CD1c-positive myeloid dendritic cell (primary cell): ENCODE measurements around the gene ASCL5.
"Not testable (repeated sequence)": the region's sequence is repeated elsewhere in the genome, so short reads cannot be mapped to it uniquely, and the experiment has no call there.

Experiments
- DNase-seq: peaks from one replicate; pipeline ENCODE4 v3.0.0-alpha.2; 2016; ENCODE audit errors: extremely low spot score

ASCL5 gene, protein sequence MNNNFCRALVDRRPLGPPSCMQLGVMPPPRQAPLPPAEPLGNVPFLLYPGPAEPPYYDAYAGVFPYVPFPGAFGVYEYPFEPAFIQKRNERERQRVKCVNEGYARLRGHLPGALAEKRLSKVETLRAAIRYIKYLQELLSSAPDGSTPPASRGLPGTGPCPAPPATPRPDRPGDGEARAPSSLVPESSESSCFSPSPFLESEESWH

DNA sequence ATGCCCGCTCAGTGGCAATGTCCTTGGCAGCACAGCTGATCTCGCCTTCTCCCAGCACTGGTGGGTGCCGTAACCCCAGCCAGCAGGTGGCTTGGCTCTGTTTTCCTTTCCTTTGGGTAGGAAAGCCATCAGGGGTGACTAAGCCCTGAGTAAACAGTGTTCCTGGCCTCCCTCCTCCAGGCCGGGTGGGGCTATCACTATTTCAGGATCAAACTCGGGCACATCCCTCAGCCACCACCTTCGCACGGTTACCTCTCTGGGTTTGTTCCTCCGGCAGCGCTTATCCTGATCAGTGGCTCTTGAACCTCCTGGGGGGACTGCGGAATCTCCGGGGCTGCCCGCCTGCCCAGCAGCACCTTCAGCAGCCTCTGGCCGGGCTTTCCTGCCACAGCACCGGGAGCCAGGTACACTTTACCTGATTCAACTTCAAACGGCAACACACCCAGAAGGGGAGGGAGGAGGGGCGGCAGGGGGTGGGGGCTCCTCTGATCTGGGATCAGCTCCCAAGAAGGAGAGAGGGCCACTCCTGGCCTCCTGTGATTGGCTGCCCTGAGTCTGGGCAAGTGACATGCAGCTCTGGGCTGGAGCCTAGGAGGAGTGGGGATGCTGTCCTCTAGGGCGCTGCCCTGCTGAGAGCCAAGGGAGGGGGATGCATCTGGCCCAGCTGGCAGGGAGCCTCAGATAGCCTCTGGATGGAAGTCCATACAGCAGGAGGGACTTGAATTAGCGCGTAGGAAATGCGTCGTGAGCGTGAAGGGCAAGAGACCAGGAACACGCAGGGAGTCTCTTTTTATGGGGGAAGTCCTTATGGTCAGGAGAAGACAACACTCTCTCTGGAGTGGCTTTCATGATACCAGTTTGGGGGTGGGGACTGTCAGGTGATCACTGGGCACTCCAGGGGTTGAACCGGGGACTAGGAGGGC is at the start of gene ASCL5:
Gene ASCL5 (minus strand): TSS at position 353 of the 923 bp plus-strand sequence. CDS start 11,812 bp downstream, outside the sequence.
- DNase-seq: no peak

DNA sequence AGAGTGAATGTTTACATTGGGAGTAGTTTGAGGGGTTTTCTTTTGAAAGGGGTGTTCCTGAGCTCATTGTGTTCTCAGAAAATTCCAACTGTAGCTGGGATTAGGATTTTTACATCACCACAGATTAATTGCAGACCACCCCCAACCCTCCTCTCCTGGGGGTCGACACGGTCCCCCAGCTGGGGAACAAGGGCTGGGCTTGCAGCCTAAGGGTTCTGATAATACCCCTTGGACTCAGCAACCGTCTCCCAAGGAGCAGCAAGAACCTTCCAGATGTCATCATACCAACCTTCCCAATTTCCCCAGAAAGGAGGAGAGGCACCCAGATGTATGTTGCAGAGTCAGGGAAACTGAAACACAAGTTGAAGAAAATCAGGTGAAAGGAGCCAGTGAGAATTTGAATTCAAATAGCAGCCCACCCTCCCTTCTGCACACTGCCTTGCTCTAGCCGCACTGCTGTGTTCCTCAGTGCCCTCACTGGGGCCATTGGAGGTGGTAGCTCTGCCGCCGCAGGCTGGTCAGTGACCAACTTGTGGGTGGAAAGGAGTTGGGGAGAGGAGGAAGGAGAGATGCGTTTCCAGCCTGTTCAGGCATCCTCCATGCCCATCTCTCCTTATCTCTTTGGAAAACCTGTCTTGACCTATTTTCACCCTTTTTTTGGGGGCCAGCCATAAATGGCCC is 49.0 kb upstream of the ASCL5 start:
- no peak for DNase-seq

DNA sequence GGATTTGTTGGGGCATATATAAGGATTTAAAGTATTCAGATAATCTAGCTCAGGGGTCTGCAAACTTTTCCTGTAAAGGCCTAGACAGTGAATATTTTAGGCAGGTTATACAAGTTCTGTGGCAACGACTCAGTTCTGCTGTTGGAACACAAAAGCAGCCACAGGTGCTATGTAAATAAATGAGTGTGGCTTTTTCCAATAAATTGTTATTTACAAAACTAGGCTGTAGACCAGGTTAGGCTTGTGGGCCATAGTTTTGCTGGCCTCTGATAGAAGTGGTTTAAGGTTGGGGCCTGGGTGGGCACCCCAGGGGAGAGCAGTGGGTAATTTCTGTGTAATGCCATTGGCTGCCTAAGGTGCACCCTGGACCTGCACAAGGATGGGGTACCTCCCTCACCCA is 46.8 kb upstream of the ASCL5 start:
- no peak for DNase-seq

DNA sequence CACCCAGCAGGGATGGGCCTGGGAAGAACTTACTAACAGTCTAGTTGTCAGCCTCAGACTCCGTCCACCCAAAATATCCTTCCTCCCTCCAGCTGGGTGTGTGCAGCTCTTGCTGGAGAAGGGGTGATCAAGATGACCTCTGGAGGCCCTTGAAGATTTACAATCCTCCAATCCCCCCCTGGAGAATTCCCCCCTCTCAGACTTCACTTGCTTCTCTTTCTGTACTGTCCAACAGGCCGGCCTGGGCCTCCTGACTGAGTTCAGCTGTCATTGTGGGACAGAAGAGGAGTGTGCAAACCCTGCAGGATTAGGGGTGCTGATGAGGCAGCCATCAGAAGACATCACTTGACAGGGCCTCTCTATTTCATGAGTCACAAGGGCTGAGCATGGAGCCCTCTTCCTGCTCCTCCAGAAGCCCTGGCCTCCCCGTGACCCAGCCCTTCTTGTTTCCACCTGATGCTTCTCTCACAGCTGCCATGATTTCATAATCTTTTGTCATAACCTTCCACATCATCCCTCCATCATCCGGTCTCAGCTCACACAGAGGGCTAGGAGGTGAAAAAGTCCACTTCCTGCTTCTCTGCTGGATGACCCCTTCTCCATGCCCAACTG is 46.1 kb upstream of the ASCL5 start:
- peak; percentile 22 for DNase-seq

DNA sequence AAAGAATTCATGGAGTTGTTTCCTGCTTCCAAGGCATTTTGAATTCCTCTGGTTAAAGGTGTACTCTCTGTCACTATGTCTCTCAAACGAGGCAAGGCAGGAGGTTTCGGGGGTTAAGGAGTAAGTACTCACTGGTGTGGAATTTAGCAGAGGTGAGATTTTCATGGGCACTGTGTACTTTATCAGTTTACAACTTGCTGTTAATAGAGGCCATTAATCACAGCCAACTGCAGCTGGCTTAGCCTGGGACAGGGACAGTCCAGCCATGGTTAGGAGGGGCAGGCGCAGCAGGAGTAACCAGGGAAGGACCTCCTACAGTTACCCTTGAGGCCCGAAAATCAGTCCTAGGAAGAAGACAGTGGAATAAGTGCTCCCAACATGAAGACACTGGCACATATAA is 45.3 kb upstream of the ASCL5 start:
- no peak for DNase-seq

DNA sequence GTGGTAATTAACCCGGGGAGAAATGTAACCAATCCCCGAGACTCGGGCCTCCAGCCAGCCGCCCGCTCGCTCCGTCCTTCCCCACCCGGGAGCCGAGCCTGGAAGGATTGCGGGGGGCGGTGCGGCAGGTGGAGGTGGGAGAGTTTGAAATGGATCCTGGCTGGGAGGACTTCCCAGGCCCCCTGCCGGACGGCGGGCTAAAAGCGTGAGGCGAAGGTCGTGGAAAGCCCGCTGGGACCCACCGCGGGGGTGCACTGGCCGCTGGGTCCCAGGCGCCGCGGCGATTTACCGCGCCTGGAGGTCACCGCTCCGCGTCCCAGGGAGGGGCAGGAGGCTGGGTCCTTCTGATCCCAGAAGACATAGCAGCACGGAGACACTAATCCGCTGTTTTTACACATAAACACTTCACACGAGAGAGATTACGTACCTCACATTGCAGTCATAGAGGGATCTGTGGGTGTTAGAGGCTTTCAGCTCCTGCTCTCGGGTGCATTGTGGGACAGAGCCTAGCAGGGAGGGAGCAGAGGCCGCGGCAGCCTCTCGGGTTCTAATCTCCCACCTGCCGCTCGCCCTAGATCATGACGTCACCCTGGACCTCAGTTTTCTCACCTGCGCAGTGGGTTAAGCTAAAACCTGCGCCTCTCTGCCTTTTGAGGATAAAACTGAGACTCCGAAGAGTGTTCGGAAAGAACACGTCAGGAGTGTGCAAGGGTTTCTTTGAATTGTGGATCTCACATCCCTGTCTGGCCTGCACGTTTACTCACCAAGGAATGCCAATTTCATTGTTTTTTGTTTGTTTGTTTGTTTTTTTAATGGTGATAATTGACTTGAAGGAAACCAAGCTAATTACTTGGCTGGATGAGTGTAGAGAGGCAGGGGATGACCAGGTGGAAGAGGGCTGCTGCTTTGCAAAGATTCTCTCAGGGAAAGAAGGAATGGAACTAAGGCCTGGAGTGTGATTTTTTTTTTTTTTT is 44.4 kb upstream of the ASCL5 start:
- DNase-seq: peak; percentile 78

DNA sequence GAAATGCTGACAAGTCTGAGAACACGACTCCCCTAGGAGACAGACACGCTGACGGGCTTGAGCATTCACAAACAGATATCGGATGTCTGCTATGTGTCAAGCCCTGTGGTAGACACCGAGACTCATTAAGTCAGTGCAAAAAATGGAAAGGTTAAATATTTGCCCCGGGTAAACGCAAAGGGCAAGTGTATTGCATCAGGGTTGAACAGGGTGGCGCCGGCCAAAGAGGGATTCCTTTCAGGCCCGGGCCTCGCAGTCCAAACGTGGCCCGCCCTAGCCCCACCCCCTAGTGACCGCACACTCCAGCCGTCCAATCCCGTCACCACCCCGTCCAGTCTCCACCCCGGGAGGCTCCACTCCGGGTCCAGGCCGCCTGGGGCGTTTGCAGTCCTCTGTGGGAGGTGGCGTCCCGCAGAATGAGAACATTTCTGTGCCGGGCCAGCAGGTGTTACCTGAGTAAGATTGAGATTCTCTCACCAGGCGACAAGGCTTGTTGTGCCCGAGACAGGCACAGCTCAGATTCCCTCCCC is 43.6 kb upstream of the ASCL5 start:
- DNase-seq: peak; percentile 90

DNA sequence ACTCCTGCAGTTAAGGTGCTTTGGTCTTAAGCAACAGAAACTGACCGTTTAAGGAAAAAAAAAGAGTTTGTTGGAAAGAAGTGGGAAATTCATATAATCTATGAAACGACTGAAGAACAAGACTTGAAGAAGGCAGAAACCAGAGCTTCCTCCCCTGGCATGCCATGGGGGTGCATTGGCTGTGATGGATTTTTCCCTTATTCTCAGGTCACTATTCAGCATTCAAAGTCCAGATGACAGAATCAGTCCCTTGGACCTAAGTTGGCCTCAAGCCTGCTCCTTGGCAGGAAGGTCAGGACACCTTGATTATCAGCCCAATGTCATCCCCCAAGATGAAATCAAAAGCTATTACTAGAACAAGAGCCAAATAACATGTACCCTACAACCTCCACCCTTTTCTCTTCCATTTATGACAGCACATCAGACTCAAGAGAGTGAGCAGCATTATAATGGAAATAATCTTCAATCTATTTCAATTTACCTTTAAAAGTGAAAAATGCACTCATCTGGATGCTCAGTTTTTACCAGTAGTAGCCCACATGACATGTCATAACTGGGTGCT is 43.1 kb upstream of the ASCL5 start:
- DNase-seq: no peak

DNA sequence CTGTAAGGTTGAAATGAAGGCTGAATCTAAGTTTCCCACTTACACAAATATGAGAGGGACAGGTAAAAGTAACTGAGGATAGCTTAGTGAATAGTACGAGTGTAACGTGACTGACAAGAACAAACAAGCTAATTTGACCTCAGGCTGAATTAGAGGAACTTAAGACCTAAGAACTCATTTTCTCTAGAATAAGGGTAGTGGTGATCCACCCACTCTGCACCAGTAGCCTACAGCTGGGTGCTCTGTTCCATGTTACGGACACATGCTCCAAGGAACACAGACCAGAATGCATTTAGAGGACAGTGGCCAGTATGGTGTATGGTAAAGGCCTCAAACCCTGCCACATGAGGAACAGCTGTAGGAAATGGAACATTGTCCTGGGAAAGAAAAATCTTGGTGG is 42.2 kb upstream of the ASCL5 start:
- DNase-seq: peak; percentile 68

DNA sequence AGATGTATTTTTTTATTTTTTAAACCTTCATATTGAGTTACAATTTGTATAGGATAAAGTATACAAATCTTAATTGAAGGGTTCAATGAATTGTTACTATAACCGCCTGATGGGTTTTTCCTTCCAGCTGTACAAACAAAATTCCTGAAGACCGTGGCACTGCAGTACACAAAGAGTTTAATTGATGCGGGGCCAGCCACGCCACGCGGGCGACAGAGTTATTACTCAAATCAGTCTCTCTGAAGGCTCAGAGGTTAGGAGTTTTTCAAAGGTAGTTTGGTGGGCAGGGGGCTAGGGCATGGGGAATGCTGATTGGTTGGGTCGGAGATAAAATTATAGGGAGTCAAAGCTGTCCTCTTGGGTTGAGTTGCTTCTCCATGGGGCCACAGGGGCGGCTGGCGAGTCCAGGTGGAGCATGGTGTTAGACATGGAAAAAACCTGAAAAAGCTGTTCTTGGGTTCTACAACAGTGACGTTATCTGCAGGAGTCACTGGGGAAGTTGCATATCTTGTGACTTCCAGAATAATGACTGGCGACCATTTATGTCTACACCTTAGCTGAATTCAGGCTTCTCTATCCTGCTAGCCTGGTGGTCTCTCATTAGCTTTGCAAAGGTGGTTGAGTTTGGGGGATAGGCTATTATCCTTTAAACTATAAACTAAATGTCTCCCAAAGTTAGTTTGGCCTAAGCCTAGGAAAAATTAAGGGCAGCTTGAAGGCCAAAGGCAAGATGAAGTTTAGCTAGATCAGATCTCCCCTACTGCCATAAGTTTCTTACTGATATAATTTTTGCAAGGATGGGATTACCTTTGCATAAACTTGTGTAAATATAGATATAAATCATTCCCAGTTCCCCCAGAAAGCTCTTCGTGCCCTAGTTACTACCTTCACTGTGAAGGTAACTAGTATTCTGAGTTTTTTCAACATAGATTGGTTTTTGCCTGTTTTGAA is 40.3 kb upstream of the ASCL5 start:
- no peak for DNase-seq

DNA sequence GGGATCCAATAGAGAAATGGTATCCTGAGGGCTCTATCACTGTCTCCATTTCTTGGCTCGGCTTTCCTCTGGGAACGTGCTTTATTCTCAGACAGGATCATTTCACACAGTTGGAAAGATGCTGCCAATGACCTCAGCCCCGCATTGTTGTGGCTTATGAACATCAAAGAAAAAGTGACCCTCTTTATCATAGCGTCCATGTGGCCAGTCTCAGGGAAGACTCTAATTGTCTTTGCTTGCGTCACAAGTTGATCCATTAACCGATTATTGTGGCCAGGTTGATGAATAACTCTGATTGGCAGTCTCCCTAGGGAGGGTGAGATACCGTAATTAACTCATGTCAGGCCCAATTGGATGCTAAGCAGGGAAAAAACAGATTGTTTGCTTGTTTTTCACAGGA is 37.7 kb upstream of the ASCL5 start:
- DNase-seq: no peak

DNA sequence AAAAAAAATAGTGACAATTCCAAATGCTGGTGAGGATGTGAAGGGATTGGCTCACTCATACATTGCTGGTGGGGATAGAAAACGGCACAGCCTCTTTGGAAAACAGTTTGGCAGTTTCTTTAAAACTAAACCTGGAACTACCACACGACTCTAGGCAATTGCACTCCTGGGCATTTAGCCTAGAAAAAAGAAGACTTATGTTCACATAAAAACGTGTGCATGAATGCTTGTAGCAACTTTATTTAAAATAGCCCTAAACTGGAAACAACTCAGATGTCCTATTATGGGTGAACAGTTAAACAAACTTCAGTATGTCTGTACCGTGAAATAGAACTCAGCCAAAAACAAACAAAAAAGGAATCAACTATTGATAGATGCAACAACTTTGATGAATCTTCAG is 36.7 kb upstream of the ASCL5 start:
- no peak for DNase-seq

DNA sequence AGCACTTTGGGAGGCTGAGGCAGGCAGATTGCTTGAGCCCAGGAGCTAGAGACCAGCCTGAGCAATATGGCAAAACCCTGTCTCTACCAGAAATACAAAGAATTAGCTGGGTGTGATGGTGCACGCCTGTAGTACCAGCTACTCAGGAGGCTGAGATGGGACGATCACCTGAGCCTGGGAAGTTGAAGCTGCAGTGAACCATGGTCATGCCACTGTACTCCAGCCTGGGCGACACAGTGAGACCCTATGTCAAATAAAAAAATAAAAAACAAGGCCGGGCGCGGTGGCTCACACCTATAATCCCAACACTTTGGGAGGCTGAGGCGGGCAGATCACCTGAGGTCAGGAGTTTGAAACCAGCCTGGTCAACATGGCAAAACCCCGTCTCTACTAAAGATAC is 36.1 kb upstream of the ASCL5 start:
- not testable (repeated sequence) for DNase-seq

DNA sequence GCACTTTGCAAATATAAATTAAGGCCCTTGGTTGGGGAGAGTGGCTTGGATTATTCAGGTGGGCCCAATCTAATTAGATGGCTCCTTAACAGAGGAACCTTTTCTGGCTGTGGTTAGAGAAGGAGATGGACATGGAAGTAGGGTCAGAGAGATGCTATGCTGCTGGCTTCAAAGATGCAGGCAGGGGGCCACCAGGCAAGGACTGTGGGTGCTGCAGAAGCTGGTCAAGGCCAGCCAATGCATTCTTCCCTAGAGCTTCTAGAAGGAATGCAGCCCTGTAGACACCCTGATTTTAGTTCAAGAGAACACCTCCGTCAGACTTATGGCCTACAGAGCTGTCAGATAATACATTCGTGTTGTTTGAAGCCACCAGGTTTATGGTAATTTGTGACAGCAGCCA is 31.0 kb upstream of the ASCL5 start:
- DNase-seq: no peak

DNA sequence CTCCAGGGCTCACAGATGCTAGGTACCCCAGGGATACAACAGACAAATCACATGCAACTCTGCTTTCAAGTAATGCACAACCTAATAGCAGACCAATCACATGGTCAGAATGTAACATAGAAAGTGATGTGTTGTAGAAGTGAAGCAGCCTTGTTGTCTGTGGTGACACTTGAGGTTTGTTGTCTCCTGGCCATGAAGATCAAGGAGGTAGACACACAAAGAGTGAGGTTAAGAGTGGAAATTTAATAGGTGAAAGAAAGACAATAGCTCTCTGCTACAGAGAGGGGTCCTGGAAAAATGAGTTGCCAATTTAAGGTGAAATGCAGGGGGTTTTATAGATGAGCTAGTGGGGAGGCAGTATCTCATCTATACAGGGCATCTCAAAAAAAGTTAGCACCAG is 29.8 kb upstream of the ASCL5 start:
- no peak for DNase-seq

DNA sequence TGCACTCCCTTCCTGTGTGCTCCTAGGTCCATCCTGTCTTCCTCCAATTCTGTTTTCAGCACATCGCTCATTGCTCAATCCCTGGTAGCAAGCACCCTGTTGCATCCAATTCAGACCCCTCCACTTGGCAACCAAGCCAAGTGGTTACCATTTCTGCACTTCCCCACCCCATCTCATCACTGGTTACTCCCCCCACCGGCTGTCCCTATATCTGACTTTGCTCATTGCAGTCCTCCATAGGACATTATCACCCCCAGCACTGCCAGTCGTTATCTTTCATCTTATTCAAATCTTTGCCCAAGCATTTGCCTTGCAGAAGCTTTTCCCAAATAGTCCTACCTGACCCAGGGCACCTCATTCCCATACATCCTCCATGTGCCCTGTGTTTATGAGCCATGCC is 29.4 kb upstream of the ASCL5 start:
- DNase-seq: no peak

DNA sequence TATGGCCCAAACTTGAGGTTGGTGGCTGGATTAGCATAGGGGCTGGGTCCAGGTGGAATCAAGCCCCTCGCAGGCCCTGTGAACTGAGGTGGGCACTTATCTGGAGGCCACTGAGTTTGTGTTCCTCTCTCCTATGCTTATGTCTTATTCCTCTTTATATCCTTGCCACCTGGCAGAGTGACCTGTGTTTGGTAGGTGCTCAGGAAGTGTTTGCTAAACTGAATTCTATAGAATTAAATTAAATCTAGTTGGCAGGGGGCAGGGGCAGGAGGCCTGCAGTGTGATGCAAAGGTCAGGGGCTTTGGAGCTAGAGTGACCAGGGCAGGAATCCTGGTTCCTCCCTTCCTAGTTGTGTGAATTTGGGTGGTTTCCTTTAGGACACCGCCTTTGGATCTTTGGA is 28.4 kb upstream of the ASCL5 start:
- no peak for DNase-seq

DNA sequence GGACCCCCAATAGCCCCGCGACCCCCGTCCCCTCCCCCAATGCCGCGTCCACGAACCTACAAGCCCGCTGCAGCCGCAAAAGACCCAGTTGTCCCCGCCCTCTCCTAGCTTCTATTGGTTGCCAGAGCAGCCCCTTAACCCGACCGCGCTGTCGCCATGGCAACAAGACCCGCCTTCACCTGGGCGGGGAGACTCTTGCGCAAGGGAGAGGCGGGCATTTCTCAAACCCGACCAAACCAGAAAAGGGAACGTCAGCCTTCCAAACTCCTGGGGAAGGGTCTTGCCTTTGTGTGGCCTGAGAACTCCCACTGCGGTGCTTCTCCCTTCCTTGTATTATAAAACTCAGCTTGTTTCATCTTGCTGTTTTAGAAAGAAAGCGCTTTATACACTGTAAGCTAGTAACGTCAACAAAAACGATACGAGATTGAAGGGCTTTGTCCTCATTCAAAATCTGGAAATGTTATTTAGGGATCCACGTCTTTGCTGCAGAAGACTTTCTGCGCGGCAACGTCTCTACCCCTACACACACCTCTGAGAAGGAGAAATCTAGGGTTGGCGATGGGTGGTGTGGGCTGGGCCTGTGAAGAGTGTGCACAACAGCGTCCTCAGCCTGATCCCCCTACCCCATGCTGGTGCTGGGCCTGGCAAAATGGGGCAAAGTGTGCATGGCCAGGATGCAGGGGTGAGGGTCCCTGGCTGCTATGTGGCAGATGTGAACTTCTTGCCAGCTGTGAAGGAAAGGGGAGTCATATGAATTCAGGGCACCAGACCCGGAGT is 27.6 kb upstream of the ASCL5 start, which contains the start of gene TMEM9:
Gene TMEM9 (minus strand): TSS at position 86 of the 777 bp plus-strand sequence. CDS start 551 bp downstream, outside the sequence.
- peak; percentile 96 for DNase-seq
